ENCODE measurements around the gene PHRF1.

Gene PHRF1

GRCh38 chr11:637333-637592 lies 61.0 kb downstream of the PHRF1 start:
- peaks cover 33% of the 10 kb centered on the region for H3K4me1 ChIP-seq (ENCODE audit: control insufficient read depth, insufficient read depth, low read length)
- H3K9me3 ChIP-seq (ENCODE audit: control insufficient read depth, low read length): no peaks in the 10 kb centered on the region
- peaks cover 42% of the 10 kb centered on the region for H3K27me3 ChIP-seq (ENCODE audit: control insufficient read depth, insufficient read depth, low read length, poor library complexity, severe bottlenecking)
- H3K36me3 ChIP-seq (ENCODE audit: control insufficient read depth, insufficient read depth, low read length): no peaks in the 10 kb centered on the region
- H3K4me3 ChIP-seq (ENCODE audit: insufficient read depth, low read depth, low read length): peak overlapping the region; percentile 57
- 1% methylated on average over 34 of the region's 34 CpGs for WGBS, 2 experiments
- H3K27ac ChIP-seq (ENCODE audit: insufficient read depth, low read depth, low read length, poor library complexity, severe bottlenecking): no peak overlapping the region

- Histone ChIP-seq H3K9me3 (ENCODE audit: control insufficient read depth, low read length) (no peaks in the 10 kb centered on the region), H3K36me3 (ENCODE audit: control insufficient read depth, insufficient read depth, low read length) (no peaks in the 10 kb centered on the region), H3K27me3 (ENCODE audit: control insufficient read depth, insufficient read depth, low read length, poor library complexity, severe bottlenecking) (peaks cover 42% of the 10 kb centered on the region), H3K27ac (ENCODE audit: insufficient read depth, low read depth, low read length, poor library complexity, severe bottlenecking) (peak overlapping the region; percentile 84), H3K4me3 (ENCODE audit: insufficient read depth, low read depth, low read length) (peak overlapping the region; percentile 57), H3K4me1 (ENCODE audit: control insufficient read depth, insufficient read depth, low read length) (peaks cover 33% of the 10 kb centered on the region)
- 1% methylated on average over 53 to 55 of the region's 55 CpGs for WGBS, 2 experiments
These were observed 61.6 kb downstream of the PHRF1 start for GRCh38 chr11:637593-638521.

- H3K27ac ChIP-seq (ENCODE audit: insufficient read depth, low read depth, low read length, poor library complexity, severe bottlenecking): peak overlapping the region; percentile 84
- H3K9me3 ChIP-seq (ENCODE audit: control insufficient read depth, low read length): no peaks in the 10 kb centered on the region
- no peaks in the 10 kb centered on the region for H3K36me3 ChIP-seq (ENCODE audit: control insufficient read depth, insufficient read depth, low read length)
- H3K4me3 ChIP-seq (ENCODE audit: insufficient read depth, low read depth, low read length): peak overlapping the region; percentile 57
- peaks cover 42% of the 10 kb centered on the region for H3K27me3 ChIP-seq (ENCODE audit: control insufficient read depth, insufficient read depth, low read length, poor library complexity, severe bottlenecking)
- WGBS, 2 experiments: 0 to 1% methylated on average over 28 of the region's 28 CpGs
- H3K4me1 ChIP-seq (ENCODE audit: control insufficient read depth, insufficient read depth, low read length): peaks cover 33% of the 10 kb centered on the region
These were observed 62.5 kb downstream of the PHRF1 start for GRCh38 chr11:638631-639331.

- peak overlapping the region; percentile 84 for H3K27ac ChIP-seq (ENCODE audit: insufficient read depth, low read depth, low read length, poor library complexity, severe bottlenecking)
- peaks cover 33% of the 10 kb centered on the region for H3K4me1 ChIP-seq (ENCODE audit: control insufficient read depth, insufficient read depth, low read length)
- peaks cover 42% of the 10 kb centered on the region for H3K27me3 ChIP-seq (ENCODE audit: control insufficient read depth, insufficient read depth, low read length, poor library complexity, severe bottlenecking)
- 4 to 9% methylated on average over 80 of the region's 80 CpGs for WGBS, 2 experiments
- H3K9me3 ChIP-seq (ENCODE audit: control insufficient read depth, low read length): no peaks in the 10 kb centered on the region
- peak overlapping the region; percentile 57 for H3K4me3 ChIP-seq (ENCODE audit: insufficient read depth, low read depth, low read length)
- no peaks in the 10 kb centered on the region for H3K36me3 ChIP-seq (ENCODE audit: control insufficient read depth, insufficient read depth, low read length)
These were observed 63.2 kb downstream of the PHRF1 start for GRCh38 chr11:639332-639955.

- Histone ChIP-seq H3K9me3 (ENCODE audit: control insufficient read depth, low read length) (no peaks in the 10 kb centered on the region), H3K36me3 (ENCODE audit: control insufficient read depth, insufficient read depth, low read length) (no peaks in the 10 kb centered on the region), H3K27ac (ENCODE audit: insufficient read depth, low read depth, low read length, poor library complexity, severe bottlenecking) (no peak overlapping the region), H3K27me3 (ENCODE audit: control insufficient read depth, insufficient read depth, low read length, poor library complexity, severe bottlenecking) (peaks cover 42% of the 10 kb centered on the region), H3K4me1 (ENCODE audit: control insufficient read depth, insufficient read depth, low read length) (peaks cover 33% of the 10 kb centered on the region), H3K4me3 (ENCODE audit: insufficient read depth, low read depth, low read length) (peak overlapping the region; percentile 10)
- WGBS, 2 experiments: 32 to 35% methylated on average over 68 to 69 of the region's 69 CpGs
These were observed 63.9 kb downstream of the PHRF1 start for GRCh38 chr11:640021-640706.

- H3K27me3 ChIP-seq (ENCODE audit: control insufficient read depth, insufficient read depth, low read length, poor library complexity, severe bottlenecking): peaks cover 29% of the 10 kb centered on the region
- H3K27ac ChIP-seq (ENCODE audit: insufficient read depth, low read depth, low read length, poor library complexity, severe bottlenecking): no peak overlapping the region
- no peak overlapping the region for H3K4me3 ChIP-seq (ENCODE audit: insufficient read depth, low read depth, low read length)
- 94 to 96% methylated on average over 19 of the region's 19 CpGs for WGBS, 2 experiments
- H3K36me3 ChIP-seq (ENCODE audit: control insufficient read depth, insufficient read depth, low read length): peaks cover 7% of the 10 kb centered on the region
- H3K4me1 ChIP-seq (ENCODE audit: control insufficient read depth, insufficient read depth, low read length): peaks cover 24% of the 10 kb centered on the region
- H3K9me3 ChIP-seq (ENCODE audit: control insufficient read depth, low read length): no peaks in the 10 kb centered on the region
These were observed 65.6 kb downstream of the PHRF1 start for GRCh38 chr11:641806-642370.

- H3K27me3 ChIP-seq (ENCODE audit: control insufficient read depth, insufficient read depth, low read length, poor library complexity, severe bottlenecking): peaks cover 14% of the 10 kb centered on the region
- H3K4me3 ChIP-seq (ENCODE audit: insufficient read depth, low read depth, low read length): no peak overlapping the region
- no peak overlapping the region for H3K27ac ChIP-seq (ENCODE audit: insufficient read depth, low read depth, low read length, poor library complexity, severe bottlenecking)
- no peaks in the 10 kb centered on the region for H3K9me3 ChIP-seq (ENCODE audit: control insufficient read depth, low read length)
- peaks cover 15% of the 10 kb centered on the region for H3K4me1 ChIP-seq (ENCODE audit: control insufficient read depth, insufficient read depth, low read length)
- WGBS, 2 experiments: 94% methylated on average over 9 of the region's 9 CpGs
- H3K36me3 ChIP-seq (ENCODE audit: control insufficient read depth, insufficient read depth, low read length): peaks cover 7% of the 10 kb centered on the region
These were observed 67.1 kb downstream of the PHRF1 start for GRCh38 chr11:643366-643765.

GRCh38 chr11:643849-644738 lies 67.8 kb downstream of the PHRF1 start:
- Histone ChIP-seq H3K27me3 (ENCODE audit: control insufficient read depth, insufficient read depth, low read length, poor library complexity, severe bottlenecking) (peaks cover 10% of the 10 kb centered on the region), H3K9me3 (ENCODE audit: control insufficient read depth, low read length) (no peaks in the 10 kb centered on the region), H3K27ac (ENCODE audit: insufficient read depth, low read depth, low read length, poor library complexity, severe bottlenecking) (no peak overlapping the region), H3K4me1 (ENCODE audit: control insufficient read depth, insufficient read depth, low read length) (peaks cover 11% of the 10 kb centered on the region), H3K36me3 (ENCODE audit: control insufficient read depth, insufficient read depth, low read length) (peaks cover 7% of the 10 kb centered on the region), H3K4me3 (ENCODE audit: insufficient read depth, low read depth, low read length) (no peak overlapping the region)
- WGBS, 2 experiments: 94 to 95% methylated on average over 50 of the region's 50 CpGs

GRCh38 chr11:645536-645935 lies 69.3 kb downstream of the PHRF1 start:
- 90 to 91% methylated on average over 16 of the region's 16 CpGs for WGBS, 2 experiments
- Histone ChIP-seq H3K36me3 (ENCODE audit: control insufficient read depth, insufficient read depth, low read length) (peaks cover 7% of the 10 kb centered on the region), H3K27ac (ENCODE audit: insufficient read depth, low read depth, low read length, poor library complexity, severe bottlenecking) (no peak overlapping the region), H3K4me1 (ENCODE audit: control insufficient read depth, insufficient read depth, low read length) (peaks cover 7% of the 10 kb centered on the region), H3K9me3 (ENCODE audit: control insufficient read depth, low read length) (no peaks in the 10 kb centered on the region), H3K27me3 (ENCODE audit: control insufficient read depth, insufficient read depth, low read length, poor library complexity, severe bottlenecking) (peaks cover 1% of the 10 kb centered on the region), H3K4me3 (ENCODE audit: insufficient read depth, low read depth, low read length) (no peak overlapping the region)
